Activated CD8-positive, alpha-beta memory T cell treated with anti-CD3 and anti-CD28 coated beads for 48 hours (primary cell): Measurements from ENCODE around the gene STAC.
"Not testable (repeated sequence)": the region's sequence is repeated elsewhere in the genome, so short reads cannot be mapped to it uniquely, and the experiment has no call there.

ENCODE experiments used
- DNase-seq, 3 experiments: peaks; one replicate each; pipeline ENCODE4 v3.0.0-alpha.2; 2020; ENCODE audit warnings: low read depth in 2 of 3, low spot score in 2 of 3

Gene STAC

DNA sequence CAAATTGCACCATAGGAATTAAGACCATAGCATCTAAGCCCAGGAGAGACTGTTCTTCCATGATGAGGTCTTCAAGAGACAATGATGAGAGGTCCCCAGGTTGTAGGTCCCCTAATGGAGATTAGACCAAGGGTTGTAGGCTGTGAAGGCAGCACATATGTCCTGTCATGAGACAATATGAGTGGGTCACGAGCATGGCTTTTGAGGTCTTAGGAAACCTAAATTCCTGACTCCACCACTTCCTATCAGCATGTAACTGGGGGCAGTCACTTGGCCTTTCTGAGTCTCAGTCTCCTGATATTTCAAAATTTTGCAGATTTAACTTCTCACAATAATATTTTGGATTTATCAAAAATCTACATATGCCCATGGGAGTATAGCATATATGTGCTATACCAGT is 31.3 kb downstream of the STAC start:
- no peak for DNase-seq

DNA sequence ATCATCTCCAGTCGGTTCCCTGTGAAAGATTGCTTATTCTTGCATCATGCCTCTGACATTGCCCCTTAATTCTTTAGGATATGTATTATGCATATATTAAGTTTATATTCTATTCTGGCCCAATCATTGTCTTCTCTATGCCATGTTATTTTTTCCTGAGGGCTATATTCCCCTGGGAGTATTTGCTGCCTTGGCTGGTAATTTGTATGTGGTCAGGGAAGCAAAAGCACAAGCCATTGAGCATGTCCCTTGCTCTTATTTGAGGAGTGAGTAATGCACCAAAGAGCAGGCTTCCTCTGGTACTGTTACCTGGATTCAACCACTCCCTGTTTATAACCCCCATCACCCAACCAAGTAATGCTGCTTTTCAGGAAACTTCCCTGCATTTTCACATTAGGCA is 36.3 kb downstream of the STAC start:
- no peak for DNase-seq

DNA sequence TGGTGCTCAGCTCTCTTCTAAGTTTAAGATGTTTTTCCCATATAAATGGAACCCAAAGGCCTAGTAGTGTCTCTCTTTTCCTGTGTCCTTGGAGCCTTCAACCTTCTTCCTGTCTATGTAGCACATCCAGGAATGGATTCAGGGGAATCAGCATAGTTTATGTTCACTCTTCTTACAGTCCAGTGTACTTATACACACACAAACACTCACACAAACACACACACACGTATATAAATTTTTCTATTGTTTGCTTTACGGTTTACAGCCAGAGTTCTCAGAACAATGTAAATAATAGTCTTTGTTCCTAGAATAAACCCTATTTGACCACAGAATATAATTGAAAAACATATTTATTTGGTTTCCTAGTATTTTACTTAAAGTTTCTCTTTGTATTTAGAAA is 36.9 kb downstream of the STAC start:
- DNase-seq, result no peak

DNA sequence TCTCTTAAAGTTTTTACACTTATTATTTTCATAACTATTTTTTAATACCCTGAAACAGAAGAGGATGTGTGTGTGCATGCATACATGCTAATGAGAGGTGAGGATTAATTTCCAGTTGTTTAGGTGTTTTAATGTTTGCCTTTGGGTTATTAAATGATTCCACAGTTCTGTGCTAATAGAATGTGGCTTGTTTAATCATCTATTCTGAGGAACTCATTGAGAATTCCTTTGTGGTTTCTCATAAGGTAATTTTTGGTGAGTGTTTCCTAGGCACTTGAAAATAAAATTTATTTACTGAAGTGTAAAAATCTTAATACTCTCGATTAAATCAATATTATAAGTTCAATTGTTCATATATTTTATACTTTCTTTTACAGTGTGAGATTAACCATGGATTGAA is 38.0 kb downstream of the STAC start:
- DNase-seq, result no peak

DNA sequence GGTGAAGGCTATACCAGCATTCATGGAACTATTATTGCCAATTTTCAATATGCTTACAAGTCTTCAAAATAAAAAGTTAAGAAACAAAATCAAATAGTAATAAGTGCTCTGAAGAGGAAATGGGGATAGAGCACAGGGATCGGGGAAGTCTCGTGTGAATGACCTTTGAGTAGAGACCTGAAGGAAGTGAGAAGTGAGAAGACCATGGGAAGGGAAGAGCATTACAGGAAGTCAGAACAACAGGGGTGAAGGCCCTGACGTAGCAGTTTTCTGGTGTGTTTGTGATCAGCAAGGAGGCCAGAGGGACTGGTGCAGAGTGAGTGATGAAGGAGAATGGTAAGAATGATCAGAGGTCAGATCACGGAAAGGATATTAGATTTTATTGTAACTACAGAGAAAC is 48.1 kb downstream of the STAC start:
- no peak for DNase-seq

DNA sequence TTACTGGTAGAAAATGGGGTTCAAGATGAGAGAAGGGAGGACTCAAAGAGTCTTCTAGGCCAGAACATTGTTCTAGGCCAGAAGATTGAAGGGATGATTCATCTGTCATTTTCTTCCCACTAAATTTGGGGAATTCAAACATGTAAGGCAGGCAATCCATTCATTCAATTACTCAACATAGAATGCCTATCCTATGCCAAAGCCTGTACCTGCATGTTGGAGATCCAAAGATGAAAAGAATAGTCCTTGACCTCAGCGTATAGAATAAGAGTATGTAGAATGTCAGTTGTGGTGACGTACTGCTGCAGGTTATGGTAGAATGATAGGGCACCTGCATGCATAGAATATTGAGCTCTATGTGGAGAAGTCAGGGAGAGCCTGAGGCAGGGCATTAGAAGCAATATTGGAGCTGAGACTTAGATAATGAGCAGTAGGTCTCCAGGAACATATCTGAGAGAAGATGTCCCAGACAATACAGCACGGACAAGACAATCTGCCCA is 49.7 kb downstream of the STAC start:
- DNase-seq, result no peak

DNA sequence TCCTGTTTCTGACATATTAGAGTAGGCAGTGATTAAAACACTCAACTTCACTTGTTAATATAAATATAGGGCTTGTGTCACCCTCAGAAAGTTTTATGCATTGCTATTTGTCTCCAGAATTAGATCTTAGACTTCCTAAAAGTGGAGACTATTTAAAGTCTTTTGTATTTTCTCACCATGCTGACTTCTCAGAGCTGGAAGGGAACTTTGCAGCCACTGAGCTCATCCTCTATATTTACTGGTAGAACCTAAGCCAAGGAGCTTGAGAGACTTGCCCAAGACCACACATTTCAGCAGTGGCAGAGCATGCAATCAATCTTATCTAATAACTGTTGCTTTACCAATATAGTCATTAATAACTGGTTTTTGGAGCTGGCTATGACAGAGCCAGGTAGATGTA is 53.2 kb downstream of the STAC start:
- no peak for DNase-seq

DNA sequence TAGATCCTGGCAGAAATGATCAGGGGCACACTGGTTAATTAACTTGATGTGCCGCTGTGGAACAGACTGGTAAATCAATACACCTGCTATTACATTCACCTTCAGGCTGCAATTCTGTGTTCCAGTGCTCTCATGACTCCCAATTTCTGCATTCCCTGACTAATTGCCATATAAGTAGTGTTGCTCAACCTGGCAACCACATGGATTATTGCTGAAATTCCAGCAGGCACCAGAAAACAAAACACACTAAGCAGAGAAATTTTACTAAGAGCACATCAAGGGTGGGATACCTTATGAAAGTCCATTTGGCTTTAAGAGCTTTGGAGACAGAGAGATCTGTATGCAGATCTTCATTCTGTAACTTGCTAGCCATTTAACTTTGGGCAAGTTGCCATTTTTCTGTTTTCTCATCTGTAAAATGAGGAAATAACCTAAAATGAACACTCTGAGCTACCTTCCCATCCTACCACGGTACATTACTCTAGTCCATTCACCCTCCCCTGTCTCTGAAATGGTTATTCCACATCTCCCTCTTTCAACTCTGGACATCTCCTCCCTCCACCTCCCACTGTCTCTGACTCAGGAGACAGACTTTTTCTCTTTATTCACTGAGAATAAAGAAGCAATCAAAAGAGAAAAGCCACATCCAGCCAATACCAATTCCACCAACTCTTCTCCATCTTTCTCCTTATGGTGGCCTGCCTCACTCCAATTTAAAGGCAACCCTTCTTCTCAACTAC is 54.6 kb downstream of the STAC start:
- DNase-seq, result no peak

DNA sequence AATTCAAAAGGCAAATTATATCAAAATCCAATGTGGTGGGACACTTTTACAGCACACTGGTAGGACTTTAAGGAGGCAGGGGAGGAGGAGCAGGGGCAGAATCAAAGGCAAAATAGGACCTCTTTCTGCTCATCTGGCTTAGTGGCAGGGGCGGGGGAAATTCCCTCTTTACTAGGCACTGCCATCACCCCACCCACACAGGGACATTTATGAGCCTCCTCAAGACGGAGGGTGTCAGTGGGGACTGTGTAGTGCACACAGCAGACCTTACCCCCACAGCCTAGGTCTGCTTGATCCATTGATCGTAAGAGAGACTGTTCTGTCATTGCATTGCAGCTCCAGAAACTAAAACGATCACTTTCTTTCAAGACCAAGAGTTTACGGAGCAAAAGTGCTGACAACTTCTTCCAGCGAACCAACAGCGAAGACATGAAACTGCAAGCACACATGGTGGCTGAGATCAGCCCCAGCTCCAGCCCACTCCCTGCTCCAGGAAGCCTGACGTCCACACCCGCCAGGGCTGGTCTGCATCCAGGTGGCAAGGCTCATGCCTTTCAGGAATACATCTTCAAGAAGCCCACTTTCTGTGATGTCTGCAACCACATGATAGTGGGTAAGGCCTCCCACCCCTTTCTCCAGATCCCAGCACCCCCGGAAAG is 62.9 kb downstream of the STAC start:
- DNase-seq, result no peak

DNA sequence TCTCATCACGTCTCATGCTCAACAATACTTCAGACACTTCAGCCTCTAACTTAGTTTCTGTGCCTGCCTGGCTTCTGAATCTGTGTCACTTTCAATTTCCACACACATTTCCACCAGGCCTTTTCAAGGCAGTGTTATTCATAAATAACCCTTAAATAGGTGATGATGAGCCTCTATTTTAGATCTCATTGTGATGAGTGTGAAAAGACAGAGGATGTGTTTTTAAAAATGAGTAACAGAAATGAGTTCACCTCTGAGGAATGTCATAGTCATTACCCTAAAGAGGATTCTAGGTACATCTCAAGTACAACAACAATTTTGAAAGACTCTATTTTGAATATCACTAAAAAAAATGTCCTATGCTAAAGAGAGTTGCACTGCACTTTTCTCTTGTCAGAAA is 64.6 kb downstream of the STAC start:
- DNase-seq, result no peak

DNA sequence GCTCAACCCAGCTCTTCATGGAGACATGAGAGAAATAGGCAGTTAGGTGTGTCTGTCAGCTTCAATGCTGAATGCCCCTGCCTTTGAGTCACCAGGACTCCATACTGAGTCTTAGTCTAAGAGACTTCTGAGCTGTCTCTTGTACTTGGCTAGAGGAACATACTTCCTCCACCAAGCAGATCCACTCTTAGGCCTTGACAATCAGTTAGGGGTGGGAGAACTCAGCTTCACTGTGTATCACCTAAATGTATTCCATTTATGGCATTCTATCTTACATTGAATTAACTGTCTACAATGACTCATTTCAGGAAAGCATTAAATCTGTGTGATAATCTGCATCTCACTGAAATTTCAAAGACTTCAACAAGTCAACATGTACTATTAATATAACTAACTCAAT is 66.0 kb downstream of the STAC start:
- DNase-seq, result no peak

DNA sequence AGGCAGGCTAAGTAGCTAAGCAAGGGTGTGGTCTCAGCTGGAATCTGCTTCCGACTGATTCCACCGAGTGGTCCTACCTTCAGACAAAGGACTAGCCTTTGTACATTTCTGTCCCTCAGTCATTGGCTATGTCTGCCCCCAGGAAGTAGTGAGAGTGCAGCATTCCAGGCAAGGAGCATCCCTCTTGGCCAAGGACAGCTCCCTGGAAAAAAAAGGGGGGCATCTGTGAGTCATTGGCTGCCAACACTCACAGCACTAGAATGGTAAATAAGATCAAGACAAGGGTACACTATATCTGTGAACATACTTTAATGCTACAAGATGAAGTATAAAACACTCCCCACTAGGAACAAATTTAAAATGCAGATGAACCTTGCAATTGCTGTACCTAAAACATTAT is 66.8 kb downstream of the STAC start:
- DNase-seq, result no peak

DNA sequence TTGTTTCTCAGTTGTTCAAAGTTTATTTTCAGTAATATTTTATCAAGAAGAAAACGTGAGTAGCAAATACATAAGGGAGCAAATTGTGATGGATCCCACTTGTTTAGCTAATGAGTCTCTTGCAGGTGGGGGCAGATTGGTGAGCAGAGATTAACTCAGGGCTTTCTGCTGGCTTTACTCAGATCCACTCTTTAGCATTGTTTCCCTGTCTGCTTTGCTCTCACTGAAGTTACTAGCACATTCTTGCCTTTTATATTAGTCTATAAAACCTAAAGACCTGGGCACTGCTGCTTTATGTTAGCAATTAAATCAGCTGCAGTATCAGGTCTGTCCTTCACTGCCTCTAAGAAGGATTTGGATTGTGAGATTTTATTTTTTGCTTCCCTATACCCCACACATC is 71.5 kb downstream of the STAC start:
- DNase-seq, result no peak

DNA sequence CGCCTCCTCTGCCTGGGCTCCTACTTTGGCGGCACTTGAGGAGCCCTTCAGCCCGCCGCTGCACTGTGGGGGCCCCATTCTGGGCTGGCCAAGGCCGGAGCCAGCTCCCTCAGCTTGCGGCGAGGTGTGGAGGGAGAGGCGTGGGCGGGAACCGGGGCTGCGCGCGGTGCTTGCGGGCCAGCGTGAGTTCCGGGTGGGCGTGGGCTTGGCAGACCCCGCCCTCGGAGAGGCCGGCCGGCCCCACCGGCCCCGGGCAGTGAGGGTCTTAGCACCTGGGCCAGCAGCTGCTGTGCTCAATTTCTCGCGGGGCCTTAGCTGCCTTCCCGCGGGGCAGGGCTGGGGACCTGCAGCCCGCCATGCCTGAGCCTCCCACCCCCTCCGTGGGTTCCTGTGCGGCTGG is 72.9 kb downstream of the STAC start:
- not testable (repeated sequence) for DNase-seq

DNA sequence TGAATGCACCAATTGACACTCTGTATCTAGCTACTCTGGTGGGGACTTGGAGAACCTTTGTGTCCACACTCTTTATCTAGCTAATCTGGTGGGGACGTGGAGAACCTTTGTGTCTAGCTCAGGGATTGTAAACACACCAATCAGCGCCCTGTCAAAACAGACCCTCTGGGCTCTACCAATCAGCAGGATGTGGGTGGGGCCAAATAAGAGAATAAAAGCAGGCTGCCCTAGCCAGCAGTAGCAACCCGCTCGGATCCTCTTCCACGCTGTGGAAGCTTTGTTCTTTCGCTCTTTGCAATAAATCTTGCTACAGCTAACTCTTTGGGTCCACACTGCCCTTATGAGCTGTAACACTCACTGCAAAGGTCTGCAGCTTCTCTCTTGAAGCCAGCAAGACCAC is 73.6 kb downstream of the STAC start:
- not testable (repeated sequence) for DNase-seq

DNA sequence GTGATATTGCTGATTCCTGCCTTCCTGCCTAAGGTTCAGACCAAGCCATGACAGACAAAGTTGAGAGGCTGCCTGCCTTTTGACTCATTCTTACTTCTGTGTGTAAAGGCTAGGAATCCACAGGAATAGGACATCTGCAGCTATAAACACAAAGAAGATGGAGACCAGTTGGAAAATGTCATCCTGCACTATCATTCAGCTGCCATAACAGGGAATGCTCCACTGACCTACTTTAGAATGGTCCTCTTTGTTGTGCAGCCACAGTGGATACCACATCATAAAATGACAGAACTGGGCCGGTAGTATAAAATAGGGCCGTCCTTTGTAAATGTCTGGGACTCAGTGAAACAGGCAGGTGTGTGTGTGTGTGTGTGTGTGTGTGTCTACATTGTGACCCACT is 75.1 kb downstream of the STAC start:
- no peak for DNase-seq

DNA sequence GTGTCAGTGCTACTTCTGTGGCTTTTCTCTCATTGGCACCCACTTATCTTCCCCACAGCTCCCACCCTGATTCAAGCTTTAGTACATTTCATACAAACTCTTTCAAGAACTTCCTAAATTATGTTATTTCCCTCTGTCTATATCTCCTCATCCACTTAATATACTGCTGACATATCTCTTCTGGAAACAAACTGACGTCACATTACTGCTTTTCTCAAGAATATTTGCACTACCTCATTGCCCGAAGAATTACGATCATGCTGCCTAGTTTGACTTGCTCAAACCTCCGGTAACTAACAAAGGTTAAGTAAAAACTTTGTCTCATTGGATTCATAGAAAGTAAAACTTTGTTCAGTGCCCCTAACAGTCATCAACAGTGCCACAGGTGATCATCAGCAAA is 76.5 kb downstream of the STAC start:
- no peak for DNase-seq

DNA sequence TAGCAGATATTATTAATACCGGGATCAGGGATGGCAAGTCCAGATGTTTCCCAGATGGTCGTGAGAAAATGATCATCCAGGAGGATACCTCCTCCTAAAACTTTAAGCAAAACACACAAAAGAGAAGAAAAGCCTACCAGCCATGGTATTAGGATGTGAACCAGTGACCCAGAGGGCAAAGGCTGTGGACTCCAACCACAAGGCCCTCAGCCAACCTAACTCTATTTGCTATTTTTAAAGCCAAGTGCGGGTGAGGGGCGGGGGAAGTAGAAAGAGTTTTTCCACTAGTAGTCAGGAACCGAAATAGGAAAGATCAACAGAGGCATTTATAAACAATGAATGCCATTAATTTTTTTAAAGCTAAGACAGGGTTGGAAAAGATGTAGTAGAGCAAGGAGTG is 77.4 kb downstream of the STAC start:
- no peak for DNase-seq

DNA sequence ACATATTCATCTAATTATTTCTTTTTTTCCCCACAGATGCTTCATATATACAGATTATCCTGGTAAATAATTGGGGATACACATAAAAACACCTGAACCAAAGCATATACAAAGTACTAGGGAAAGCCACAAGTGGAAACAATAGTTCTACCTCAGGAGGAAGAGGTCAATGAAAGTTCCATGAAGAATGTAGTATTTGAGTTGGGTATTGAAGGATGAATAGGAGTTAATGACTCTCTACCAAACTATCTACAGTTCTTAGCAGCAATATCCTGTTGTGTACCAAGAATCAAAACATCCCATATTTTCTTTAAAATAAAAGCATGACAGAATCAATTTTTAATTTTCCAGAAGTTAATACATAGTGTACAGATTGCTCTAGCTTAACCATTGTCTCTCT is 78.9 kb downstream of the STAC start:
- DNase-seq, result no peak

DNA sequence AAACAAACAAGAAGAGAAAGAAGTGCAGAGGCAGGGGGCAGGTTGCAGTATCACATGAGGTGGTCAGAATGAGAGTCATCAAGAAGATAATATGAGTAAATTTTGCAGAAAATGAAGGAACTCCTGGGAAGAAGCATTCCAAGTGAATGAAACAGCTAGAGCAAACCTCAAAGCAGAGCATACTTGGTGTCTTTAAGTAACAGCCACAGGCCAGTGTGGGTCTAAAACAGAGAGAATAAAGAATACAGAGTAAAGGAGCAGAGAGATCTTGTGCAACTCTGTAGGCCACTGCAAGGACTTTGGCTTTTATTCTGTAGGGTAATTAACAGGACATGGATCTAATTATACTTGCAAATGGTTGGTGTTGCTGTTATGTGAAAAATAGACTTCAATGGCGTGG is 81.3 kb downstream of the STAC start:
- DNase-seq, result no peak

DNA sequence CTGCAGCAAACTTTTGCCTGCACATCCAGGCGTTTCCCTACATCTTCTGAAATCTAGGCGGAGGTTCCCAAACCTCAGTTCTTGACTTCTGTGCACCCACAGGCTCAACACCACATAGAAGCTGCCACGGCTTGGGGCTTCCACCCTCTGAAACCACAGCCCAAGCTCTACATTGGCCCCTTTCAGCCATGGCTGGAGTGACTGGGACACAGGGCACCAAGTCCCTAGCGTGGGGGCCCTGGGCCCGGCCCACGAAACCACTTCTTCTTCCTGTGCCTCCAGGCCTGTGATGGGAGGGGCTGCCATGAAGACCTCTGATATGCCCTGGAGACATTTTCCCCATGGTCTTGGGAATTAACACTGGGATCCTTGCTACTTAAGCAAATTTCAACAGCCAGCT is 91.7 kb downstream of the STAC start:
- not testable (repeated sequence) for DNase-seq

DNA sequence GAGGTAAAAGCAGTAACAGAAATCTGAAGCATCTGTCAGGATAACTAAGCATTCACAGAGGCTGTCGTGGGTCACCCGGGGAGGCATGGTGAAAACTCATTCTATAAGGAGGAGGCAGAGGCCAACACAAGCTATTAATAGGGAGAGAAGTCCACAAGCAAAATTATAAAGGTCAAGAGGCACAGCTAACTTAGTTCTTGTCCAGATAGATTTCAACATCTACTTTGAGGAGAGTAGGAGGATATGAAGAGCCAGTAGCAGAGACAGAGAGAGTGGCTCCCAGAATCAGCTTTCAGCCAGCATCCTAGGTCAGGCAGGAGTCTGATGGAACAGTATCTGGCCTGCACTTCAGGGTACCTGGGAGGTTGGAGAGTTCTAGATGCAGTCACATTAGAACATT is 95.3 kb downstream of the STAC start:
- DNase-seq, result no peak
